ENCODE measurements around the gene SHB. TPM values are rescaled to one million over a fixed set of nuclear protein-coding genes. Genes with fewer than 3 reads are reported as not detected.

Gene SHB
- total RNA-seq, 2 experiments from 2014 or later = 1.1 to 1.2 TPM

GRCh38 chr9:38066914-38067858 lies 1.8 kb downstream of the SHB start:
- POLR2A ChIA-PET = interaction anchor here (3.1 kb wide), 1 partner anchor 163 kb away, joined by 11 read pairs; the partner anchor contains the start of gene SLC25A51
- H3K4me3 Mint-ChIP-seq = peak overlapping the region; percentile 94
- no peaks in the 10 kb centered on the region for H3K9me3 ChIP-seq (ENCODE audit: control insufficient read depth in 1 of 2, insufficient read depth in 1 of 2, low read length in 2 of 2)
- H3K36me3 Mint-ChIP-seq (ENCODE audit: low read depth) = no peaks in the 10 kb centered on the region
- H3K4me3 ChIP-seq (ENCODE audit: low read length) = peak overlapping the region; percentile 54
- H3K4me1 ChIP-seq (ENCODE audit: insufficient read depth, low read length) = peaks cover 26% of the 10 kb centered on the region
- H3K27ac ChIP-seq (ENCODE audit: low read depth in 1 of 2, low read length in 2 of 2) = no peak overlapping the region
- H3K27me3 Mint-ChIP-seq = no peaks in the 10 kb centered on the region
- intact Hi-C loops (cut with DNase I, micrococcal nuclease) = loop anchor here in 1 of 2 experiments (5.0 to 10.0 kb wide), 4 partner anchors 265 to 645 kb away; partner anchors contain the start of genes DCAF10, EXOSC3 and GRHPR
- H3K27ac Mint-ChIP-seq = peak overlapping the region; percentile 58
- no peaks in the 10 kb centered on the region for H3K27me3 ChIP-seq (ENCODE audit: control insufficient read depth in 1 of 2, insufficient read depth in 2 of 2, low read length in 2 of 2)
- H3K4me1 Mint-ChIP-seq (ENCODE audit: low read depth) = peaks cover 30% of the 10 kb centered on the region
- no peaks in the 10 kb centered on the region for H3K9me3 Mint-ChIP-seq
- no peaks in the 10 kb centered on the region for H3K36me3 ChIP-seq (ENCODE audit: insufficient read depth, low read length)
- no peak for ATAC-seq (ENCODE audit: poor library complexity)
- CTCF ChIA-PET = no interaction called here
- no peak for TF ChIP-seq CTCF (IDR thresholded peaks at IDR 0.05)
- peak in 8 of 14 experiments; percentile 6 to 55 (median 36) for DNase-seq

GRCh38 chr9:38066197-38066913 lies 2.7 kb downstream of the SHB start:
- DNase-seq (no peak), ATAC-seq (ENCODE audit: poor library complexity) (no peak)
- Mint-ChIP-seq H3K4me3 (peak overlapping the region; percentile 94), H3K27ac (no peak overlapping the region), H3K4me1 (ENCODE audit: low read depth) (peaks cover 27% of the 10 kb centered on the region), H3K9me3 (no peaks in the 10 kb centered on the region), H3K27me3 (no peaks in the 10 kb centered on the region), H3K36me3 (ENCODE audit: low read depth) (no peaks in the 10 kb centered on the region)
- H3K4me1 ChIP-seq (ENCODE audit: insufficient read depth, low read length) = peaks cover 26% of the 10 kb centered on the region
- no peak for TF ChIP-seq CTCF (IDR thresholded peaks at IDR 0.05)
- intact Hi-C loops (cut with DNase I, micrococcal nuclease) = loop anchor here in 1 of 2 experiments (5.0 to 10.0 kb wide), 4 partner anchors 264 to 644 kb away; partner anchors contain the start of genes DCAF10, EXOSC3 and GRHPR
- H3K27me3 ChIP-seq (ENCODE audit: control insufficient read depth in 1 of 2, insufficient read depth in 2 of 2, low read length in 2 of 2) = no peaks in the 10 kb centered on the region
- H3K4me3 ChIP-seq (ENCODE audit: low read length) = no peak overlapping the region
- H3K9me3 ChIP-seq (ENCODE audit: control insufficient read depth in 1 of 2, insufficient read depth in 1 of 2, low read length in 2 of 2) = no peaks in the 10 kb centered on the region
- POLR2A ChIA-PET = interaction anchor here (3.1 kb wide), 1 partner anchor 162 kb away, joined by 11 read pairs; the partner anchor contains the start of gene SLC25A51
- no peaks in the 10 kb centered on the region for H3K36me3 ChIP-seq (ENCODE audit: insufficient read depth, low read length)
- H3K27ac ChIP-seq (ENCODE audit: low read depth in 1 of 2, low read length in 2 of 2) = no peak overlapping the region
- CTCF ChIA-PET = no interaction called here

GRCh38 chr9:38065369-38066075 lies 3.5 kb downstream of the SHB start:
- intact Hi-C loops (cut with DNase I, micrococcal nuclease) = loop anchor here in 1 of 2 experiments (5.0 to 10.0 kb wide), 4 partner anchors 263 to 643 kb away; partner anchors contain the start of genes DCAF10, EXOSC3 and GRHPR
- Histone ChIP-seq H3K4me3 (ENCODE audit: low read length) (no peak overlapping the region), H3K9me3 (ENCODE audit: control insufficient read depth in 1 of 2, insufficient read depth in 1 of 2, low read length in 2 of 2) (no peaks in the 10 kb centered on the region), H3K27ac (ENCODE audit: low read depth in 1 of 2, low read length in 2 of 2) (no peak overlapping the region), H3K27me3 (ENCODE audit: control insufficient read depth in 1 of 2, insufficient read depth in 2 of 2, low read length in 2 of 2) (no peaks in the 10 kb centered on the region), H3K36me3 (ENCODE audit: insufficient read depth, low read length) (no peaks in the 10 kb centered on the region), H3K4me1 (ENCODE audit: insufficient read depth, low read length) (peaks cover 26% of the 10 kb centered on the region)
- no peaks in the 10 kb centered on the region for H3K36me3 Mint-ChIP-seq (ENCODE audit: low read depth)
- POLR2A ChIA-PET = no interaction called here
- no peaks in the 10 kb centered on the region for H3K27me3 Mint-ChIP-seq
- H3K9me3 Mint-ChIP-seq = no peaks in the 10 kb centered on the region
- TF ChIP-seq CTCF (IDR thresholded peaks at IDR 0.05) = no peak
- ATAC-seq (ENCODE audit: poor library complexity) = no peak
- DNase-seq = no peak
- no peak overlapping the region for H3K4me3 Mint-ChIP-seq
- H3K27ac Mint-ChIP-seq = no peak overlapping the region
- peaks cover 19% of the 10 kb centered on the region for H3K4me1 Mint-ChIP-seq (ENCODE audit: low read depth)
- CTCF ChIA-PET = no interaction called here
